Effector memory CD4-positive, alpha-beta T cell (primary cell): Measurements from ENCODE around the gene TTC34.
"Not testable (repeated sequence)": the region's sequence is repeated elsewhere in the genome, so short reads cannot be mapped to it uniquely, and the experiment has no call there.

Experiments used
- DNase-seq, 3 donors: peaks; one replicate each; pipeline ENCODE4 v3.0.0-alpha.2; 2020
- H3K27ac ChIP-seq: 2 replicates; pipeline ENCODE4 v1.7.0; 2013; ENCODE audit warnings: mild to moderate bottlenecking, low read length, moderate library complexity; ENCODE audit not compliant: insufficient read depth, poor library complexity, severe bottlenecking
- H3K27me3 ChIP-seq: replicated peaks from 2 replicates; pipeline ENCODE4 v1.7.0; 2013; ENCODE audit warnings: mild to moderate bottlenecking, low read length; ENCODE audit not compliant: insufficient read depth, control insufficient read depth, poor library complexity, severe bottlenecking
- H3K36me3 ChIP-seq: 2 replicates; pipeline ENCODE4 v1.7.0; 2013; ENCODE audit warnings: mild to moderate bottlenecking, low read length, moderate library complexity; ENCODE audit not compliant: control insufficient read depth, insufficient read depth
- H3K4me1 ChIP-seq: 2 replicates; pipeline ENCODE4 v1.7.0; 2013; ENCODE audit warnings: low read length, mild to moderate bottlenecking; ENCODE audit not compliant: control insufficient read depth, insufficient read depth, poor library complexity, severe bottlenecking
- H3K4me3 ChIP-seq: 2 replicates; pipeline ENCODE4 v1.7.0; 2013; ENCODE audit warnings: low read length, low read depth, mild to moderate bottlenecking; ENCODE audit not compliant: insufficient read depth, poor library complexity, severe bottlenecking
- H3K9me3 ChIP-seq: 2 replicates; pipeline ENCODE4 v1.7.0; 2013; ENCODE audit warnings: mild to moderate bottlenecking, low read length, moderate library complexity; ENCODE audit not compliant: control insufficient read depth

TTC34 gene

DNA sequence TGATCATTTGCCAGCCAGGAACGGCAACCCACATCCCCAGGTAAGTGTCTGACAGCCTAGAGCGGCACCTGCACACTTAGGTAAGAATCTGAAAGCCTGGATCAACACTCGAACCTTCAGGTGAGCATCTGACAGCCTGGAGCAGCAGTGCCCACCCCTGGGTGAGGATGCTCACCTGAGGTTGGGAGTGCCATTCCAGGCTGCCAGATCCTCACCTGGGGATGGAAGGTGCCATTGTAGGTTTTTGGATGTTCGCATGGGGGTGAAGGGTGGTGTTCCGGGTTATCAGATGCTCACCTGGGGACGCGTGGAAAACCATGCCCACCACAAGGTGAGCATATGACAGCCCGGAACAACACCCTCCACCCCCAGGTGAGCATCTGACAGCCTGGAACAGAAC is 33.4 kb downstream of the TTC34 start:
- H3K4me1 ChIP-seq, H3K27ac ChIP-seq, H3K27me3 ChIP-seq, DNase-seq, H3K9me3 ChIP-seq, H3K4me3 ChIP-seq, H3K36me3 ChIP-seq: not testable (repeated sequence)

DNA sequence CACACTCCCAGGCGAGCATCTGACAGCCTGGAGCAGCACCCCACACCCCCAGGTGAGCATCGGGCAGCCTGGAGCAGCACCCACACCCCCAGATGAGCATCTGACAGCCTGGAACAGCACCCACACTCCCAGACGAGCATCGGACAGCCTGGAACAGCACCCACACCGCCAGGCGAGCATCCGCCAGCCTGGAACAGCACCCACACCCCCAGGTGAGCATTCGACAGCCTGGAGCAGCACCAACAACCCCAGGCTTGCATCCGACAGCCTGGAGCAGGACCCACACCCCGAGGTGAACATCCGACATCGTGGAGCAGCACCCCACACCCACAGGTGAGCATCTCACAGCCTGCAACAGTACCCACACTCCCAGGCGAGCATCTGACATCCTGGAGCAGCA is 42.1 kb downstream of the TTC34 start:
- H3K36me3 ChIP-seq, H3K27ac ChIP-seq, H3K4me3 ChIP-seq, H3K9me3 ChIP-seq, H3K4me1 ChIP-seq, H3K27me3 ChIP-seq, DNase-seq: not testable (repeated sequence)

- not testable (repeated sequence) for H3K36me3 ChIP-seq, H3K4me3 ChIP-seq, H3K4me1 ChIP-seq, H3K27ac ChIP-seq, H3K27me3 ChIP-seq, DNase-seq, H3K9me3 ChIP-seq
Measured at GRCh38 chr1:2757519-2757918, 44.0 kb downstream of the TTC34 start.

GRCh38 chr1:2755426-2755825 is 46.1 kb downstream of the TTC34 start:
- not testable (repeated sequence) for H3K27me3 ChIP-seq, H3K4me1 ChIP-seq, H3K4me3 ChIP-seq, DNase-seq, H3K36me3 ChIP-seq, H3K27ac ChIP-seq, H3K9me3 ChIP-seq

GRCh38 chr1:2754597-2754996 is 46.9 kb downstream of the TTC34 start:
- not testable (repeated sequence) for DNase-seq, H3K4me1 ChIP-seq, H3K27me3 ChIP-seq, H3K4me3 ChIP-seq, H3K9me3 ChIP-seq, H3K36me3 ChIP-seq, H3K27ac ChIP-seq

DNA sequence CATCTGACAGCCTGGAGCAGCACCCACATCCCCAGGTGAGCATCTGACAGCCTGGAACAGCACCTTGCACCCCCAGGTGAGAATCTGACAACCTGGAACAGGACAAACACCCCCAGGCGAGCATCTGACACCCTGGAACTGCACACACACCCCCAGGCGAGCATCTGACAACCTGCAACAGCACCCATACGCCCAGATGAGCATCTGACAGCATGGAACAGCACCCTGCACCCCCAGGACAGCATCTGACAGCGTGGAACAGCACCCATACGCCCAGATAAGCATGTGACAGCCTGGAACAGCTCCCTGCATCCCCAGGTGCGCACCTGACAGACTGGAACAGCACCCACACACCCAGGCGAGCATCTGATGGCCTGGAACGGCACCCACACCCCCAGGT is 49.0 kb downstream of the TTC34 start:
- not testable (repeated sequence) for H3K27me3 ChIP-seq, H3K4me3 ChIP-seq, H3K36me3 ChIP-seq, H3K4me1 ChIP-seq, H3K9me3 ChIP-seq, DNase-seq, H3K27ac ChIP-seq

DNA sequence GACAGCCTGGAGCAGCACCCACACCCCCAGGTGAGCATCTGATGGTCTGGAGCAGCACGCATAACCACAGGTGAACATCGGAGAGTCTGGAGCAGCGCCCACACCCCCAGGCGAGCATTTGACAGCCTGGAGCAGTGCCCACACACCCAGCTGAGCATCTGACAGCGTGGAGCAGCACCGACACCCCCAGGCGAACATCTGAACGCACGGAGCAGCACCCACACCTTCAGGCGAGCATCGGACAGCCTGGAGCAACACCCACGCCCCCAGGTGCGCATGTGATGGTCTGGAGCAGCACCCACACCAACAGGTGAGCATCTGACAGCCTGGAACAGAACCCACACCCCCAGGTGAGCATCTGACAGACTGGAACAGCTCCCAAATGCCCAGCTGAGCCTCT is 49.6 kb downstream of the TTC34 start:
- not testable (repeated sequence) for H3K4me3 ChIP-seq, H3K9me3 ChIP-seq, H3K36me3 ChIP-seq, H3K27ac ChIP-seq, H3K27me3 ChIP-seq, H3K4me1 ChIP-seq, DNase-seq

DNA sequence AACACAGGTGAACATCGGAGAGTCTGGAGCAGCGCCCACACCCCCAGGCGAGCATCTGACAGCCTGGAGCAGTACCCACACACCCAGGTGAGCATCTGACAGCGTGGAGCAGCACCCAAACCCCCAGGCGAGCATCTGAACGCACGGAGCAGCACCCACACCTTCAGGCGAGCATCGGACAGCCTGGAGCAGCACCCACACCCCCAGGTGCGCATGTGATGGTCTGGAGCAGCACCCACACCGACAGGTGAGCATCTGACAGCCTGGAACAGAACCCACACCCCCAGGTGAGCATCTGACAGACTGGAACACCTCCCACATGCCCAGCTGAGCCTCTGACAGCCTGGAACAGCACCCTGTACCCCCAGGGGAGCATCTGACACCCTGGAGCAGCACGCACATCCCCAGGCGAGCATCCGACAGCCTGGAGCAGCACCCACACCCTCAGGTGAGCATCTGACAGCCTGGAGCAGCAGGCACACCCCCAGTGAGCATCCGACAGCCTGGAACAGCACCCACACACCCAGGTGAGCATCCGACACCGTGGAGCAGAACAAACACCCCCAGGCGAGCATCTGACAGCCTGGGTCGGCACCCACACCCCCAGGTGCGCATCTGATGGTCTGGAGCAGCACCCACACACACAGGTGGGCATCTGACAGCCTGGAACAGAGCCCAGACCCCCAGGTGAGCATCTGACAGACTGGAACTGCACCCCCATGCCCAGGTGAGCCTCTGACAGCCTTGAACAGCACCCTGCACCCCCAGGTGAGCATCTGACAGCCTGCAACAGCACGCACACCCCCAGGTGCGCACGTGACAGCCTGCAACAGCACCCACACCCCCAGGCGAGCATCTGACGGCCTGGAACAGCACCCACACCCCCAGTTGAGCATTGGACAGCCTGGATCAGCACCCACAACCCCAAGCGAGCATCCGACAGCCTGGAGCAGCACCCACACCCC is 50.4 kb downstream of the TTC34 start:
- H3K4me1 ChIP-seq, H3K27me3 ChIP-seq: not testable (repeated sequence)

DNA sequence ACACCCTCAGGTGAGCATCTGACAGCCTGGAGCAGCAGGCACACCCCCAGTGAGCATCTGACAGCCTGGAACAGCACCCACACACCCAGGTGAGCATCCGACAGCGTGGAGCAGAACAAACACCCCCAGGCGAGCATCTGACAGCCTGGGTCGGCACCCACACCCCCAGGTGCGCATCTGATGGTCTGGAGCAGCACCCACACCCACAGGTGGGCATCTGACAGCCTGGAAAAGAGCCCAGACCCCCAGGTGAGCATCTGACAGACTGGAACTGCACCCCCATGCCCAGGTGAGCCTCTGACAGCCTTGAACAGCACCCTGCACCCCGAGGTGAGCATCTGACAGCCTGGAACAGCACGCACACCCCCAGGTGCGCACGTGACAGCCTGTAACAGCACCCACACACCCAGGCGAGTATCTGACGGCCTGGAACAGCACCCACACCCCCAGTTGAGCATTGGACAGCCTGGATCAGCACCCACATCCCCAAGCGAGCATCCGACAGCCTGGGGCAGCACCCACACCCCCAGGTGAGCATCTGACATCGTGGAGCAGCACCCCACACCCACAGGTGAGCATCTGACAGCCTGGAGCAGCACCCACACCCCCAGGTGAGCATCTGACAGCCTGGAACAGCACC is 51.3 kb downstream of the TTC34 start:
- H3K36me3 ChIP-seq, DNase-seq, H3K9me3 ChIP-seq, H3K27ac ChIP-seq, H3K27me3 ChIP-seq, H3K4me1 ChIP-seq, H3K4me3 ChIP-seq: not testable (repeated sequence)

More for the DNA sequence above, 50.4 kb downstream of the TTC34 start:
- DNase-seq, H3K27ac ChIP-seq, H3K4me3 ChIP-seq, H3K9me3 ChIP-seq, H3K36me3 ChIP-seq: not testable (repeated sequence)

DNA sequence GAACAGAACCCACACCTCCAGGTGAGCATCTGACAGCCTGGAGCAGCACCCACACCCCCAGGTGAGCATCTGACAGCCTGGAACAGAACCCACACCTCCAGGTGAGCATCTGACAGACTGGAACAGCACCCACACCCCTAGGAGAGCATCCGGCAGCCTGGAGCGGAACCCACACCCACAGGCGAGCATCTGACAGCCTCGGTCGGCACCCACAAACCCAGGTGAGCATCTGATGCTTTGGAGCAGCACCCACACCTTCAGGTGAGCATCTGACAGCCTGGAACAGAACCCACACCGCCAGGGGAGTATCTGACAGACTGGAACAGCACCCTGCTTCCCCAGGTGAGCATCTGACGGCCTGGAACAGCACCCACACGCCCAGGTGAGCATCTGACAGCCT is 52.9 kb downstream of the TTC34 start:
- not testable (repeated sequence) for H3K4me3 ChIP-seq, H3K4me1 ChIP-seq

More for the DNA sequence above, 52.9 kb downstream of the TTC34 start:
- H3K27ac ChIP-seq, H3K9me3 ChIP-seq, DNase-seq, H3K27me3 ChIP-seq, H3K36me3 ChIP-seq: not testable (repeated sequence)
